ENCODE results near the gene SERTAD2. TPM values are rescaled to one million over a fixed set of nuclear protein-coding genes. Genes with fewer than 3 reads are reported as not detected.

SERTAD2 gene
- total RNA-seq, 4 donors from 2014 or later, result 8.7 to 10.3 (median 9.8) TPM

- no peaks in the 10 kb centered on the region for H3K27me3 ChIP-seq
These were observed 25.6 kb downstream of the SERTAD2 start for GRCh38 chr2:64627860-64628841.

GRCh38 chr2:64626963-64627760 is 26.6 kb downstream of the SERTAD2 start:
- Histone ChIP-seq H3K4me3 (no peak overlapping the region), H3K36me3 (peaks cover 0 to 7% (median 0%) of the 10 kb centered on the region in 3 donors), H3K4me1 (no peaks in the 10 kb centered on the region), H3K27ac (no peak overlapping the region), H3K9me3 (no peaks in the 10 kb centered on the region), H3K27me3 (no peaks in the 10 kb centered on the region)
- peak in 1 of 3 donors; percentile 11 for DNase-seq
- TF ChIP-seq POLR2A (IDR thresholded peaks at IDR 0.05) (no peak), CTCF (IDR thresholded peaks at IDR 0.05) (no peak)

More at GRCh38 chr2:64627860-64628841, 25.6 kb downstream of the SERTAD2 start:
- H3K9me3 ChIP-seq, result no peaks in the 10 kb centered on the region
- H3K27ac ChIP-seq, result no peak overlapping the region
- H3K36me3 ChIP-seq, result peaks cover 0 to 7% (median 0%) of the 10 kb centered on the region in 3 donors
- H3K4me1 ChIP-seq, result no peaks in the 10 kb centered on the region
- H3K4me3 ChIP-seq, result no peak overlapping the region
- DNase-seq, result peak in 1 of 3 donors; percentile 47
- TF ChIP-seq POLR2A (IDR thresholded peaks at IDR 0.05), result no peak
- no peak for TF ChIP-seq CTCF (IDR thresholded peaks at IDR 0.05)

GRCh38 chr2:64626146-64626809 is 27.4 kb downstream of the SERTAD2 start:
- no peaks in the 10 kb centered on the region for H3K9me3 ChIP-seq
- H3K36me3 ChIP-seq, result peaks cover 0 to 7% (median 0%) of the 10 kb centered on the region in 3 donors
- no peaks in the 10 kb centered on the region for H3K27me3 ChIP-seq
- no peak overlapping the region for H3K27ac ChIP-seq
- no peaks in the 10 kb centered on the region for H3K4me1 ChIP-seq
- peak in 1 of 3 donors; percentile 42 for DNase-seq
- H3K4me3 ChIP-seq, result no peak overlapping the region
- TF ChIP-seq CTCF (IDR thresholded peaks at IDR 0.05), result no peak
- TF ChIP-seq POLR2A (IDR thresholded peaks at IDR 0.05), result no peak

- Histone ChIP-seq H3K27me3 (no peaks in the 10 kb centered on the region), H3K36me3 (no peaks in the 10 kb centered on the region), H3K4me3 (no peak overlapping the region), H3K9me3 (no peaks in the 10 kb centered on the region), H3K27ac (no peak overlapping the region), H3K4me1 (no peaks in the 10 kb centered on the region)
- DNase-seq, result peak in 1 of 3 donors; percentile 36
- TF ChIP-seq CTCF (IDR thresholded peaks at IDR 0.05) (no peak), POLR2A (IDR thresholded peaks at IDR 0.05) (no peak)
These were observed 28.2 kb downstream of the SERTAD2 start for GRCh38 chr2:64625299-64626145.
